Lower leg skin (tissue), 3 donors: ENCODE data around the gene MID1IP1.

Source experiments
- CTCF ChIP-seq, 3 donors: fragments of 450-650 bp; IDR thresholded peaks; one replicate each; pipeline ENCODE4 v1.5.1; 2016; ENCODE audit warnings: antibody characterized with exemption in 3 of 3, mild to moderate bottlenecking in 3 of 3, moderate library complexity in 2 of 3
- POLR2A ChIP-seq, 2 donors: fragments of 450-650 bp; IDR thresholded peaks; one replicate each; pipeline ENCODE4 v1.6.1; 2016 to 2017; ENCODE audit warnings: antibody characterized with exemption in 2 of 2, mild to moderate bottlenecking in 1 of 2, moderate library complexity in 1 of 2

- TF ChIP-seq CTCF (IDR thresholded peaks at IDR 0.05) = no peak
- TF ChIP-seq POLR2A (IDR thresholded peaks at IDR 0.05) = no peak
Measured at GRCh38 chrX:38819709-38820108, 18.4 kb downstream of the MID1IP1 start.
